ENCODE results near the gene ZNF791. TPM values are rescaled to one million over a fixed set of nuclear protein-coding genes. Genes with fewer than 3 reads are reported as not detected.

ZNF791 gene
- total RNA-seq, 6 experiments from 2014 or later, result 18.3 to 21.9 (median 19.0) TPM

GRCh38 chr19:12665281-12665573 lies 54.5 kb downstream of the ZNF791 start:
- Mint-ChIP-seq H3K27me3 (ENCODE audit: insufficient read depth) (peaks cover 4% of the 10 kb centered on the region; the same call in 1 of the 2 replicates), H3K9me3 (no peaks in the 10 kb centered on the region), H3K36me3 (ENCODE audit: low read depth) (peaks cover 5% of the 10 kb centered on the region; the same call in 1 of the 2 replicates), H3K27ac (no peak overlapping the region), H3K4me1 (ENCODE audit: low read depth) (peaks cover 32% of the 10 kb centered on the region), H3K4me3 (no peak overlapping the region)
- no peak for DNase-seq
- no peak for TF ChIP-seq CTCF (IDR thresholded peaks at IDR 0.05)

GRCh38 chr19:12665671-12666264 lies 55.0 kb downstream of the ZNF791 start:
- peaks cover 4% of the 10 kb centered on the region; the same call in 1 of the 2 replicates for H3K27me3 Mint-ChIP-seq (ENCODE audit: insufficient read depth)
- H3K4me3 Mint-ChIP-seq, result peak overlapping the region; percentile 95
- TF ChIP-seq CTCF (IDR thresholded peaks at IDR 0.05), result no peak
- peak overlapping the region; percentile 70 for H3K27ac Mint-ChIP-seq
- peaks cover 5% of the 10 kb centered on the region; the same call in 1 of the 2 replicates for H3K36me3 Mint-ChIP-seq (ENCODE audit: low read depth)
- no peaks in the 10 kb centered on the region for H3K9me3 Mint-ChIP-seq
- H3K4me1 Mint-ChIP-seq (ENCODE audit: low read depth), result peaks cover 38% of the 10 kb centered on the region
- no peak for DNase-seq

- no peaks in the 10 kb centered on the region for H3K9me3 Mint-ChIP-seq
- peak within 1 kb of the TSS; percentile 70 for H3K27ac Mint-ChIP-seq
- peaks cover 5% of the 10 kb centered on the region; the same call in 1 of the 2 replicates for H3K36me3 Mint-ChIP-seq (ENCODE audit: low read depth)
- peaks cover 38% of the 10 kb centered on the region for H3K4me1 Mint-ChIP-seq (ENCODE audit: low read depth)
- DNase-seq, result no peak
- H3K27me3 Mint-ChIP-seq (ENCODE audit: insufficient read depth), result peaks cover 4% of the 10 kb centered on the region; the same call in 1 of the 2 replicates
- peak within 1 kb of the TSS; percentile 95 for H3K4me3 Mint-ChIP-seq
- TF ChIP-seq CTCF (IDR thresholded peaks at IDR 0.05), result no peak
These were observed 55.7 kb downstream of the ZNF791 start, which contains the start of the genes MAN2B1 and WDR83 for GRCh38 chr19:12666265-12667048. Gene MAN2B1, minus strand, starts transcription at chr19:12666742. Its CDS starts 41 bp downstream, at chr19:12666701. Gene WDR83, plus strand, starts transcription at chr19:12666807. Its CDS starts 2,984 bp downstream, at chr19:12669791.

GRCh38 chr19:12667731-12668302 lies 57.1 kb downstream of the ZNF791 start:
- Mint-ChIP-seq H3K4me3 (peak overlapping the region; percentile 95), H3K36me3 (ENCODE audit: low read depth) (peaks cover 12% of the 10 kb centered on the region), H3K27me3 (ENCODE audit: insufficient read depth) (peaks cover 4% of the 10 kb centered on the region; the same call in 1 of the 2 replicates), H3K4me1 (ENCODE audit: low read depth) (peaks cover 45% of the 10 kb centered on the region), H3K27ac (peak overlapping the region; percentile 100), H3K9me3 (no peaks in the 10 kb centered on the region)
- DNase-seq, result no peak
- TF ChIP-seq CTCF (IDR thresholded peaks at IDR 0.05), result no peak

- no peak for TF ChIP-seq CTCF (IDR thresholded peaks at IDR 0.05)
- H3K27me3 Mint-ChIP-seq (ENCODE audit: insufficient read depth), result peaks cover 4% of the 10 kb centered on the region; the same call in 1 of the 2 replicates
- peaks cover 7% of the 10 kb centered on the region for H3K36me3 Mint-ChIP-seq (ENCODE audit: low read depth)
- H3K9me3 Mint-ChIP-seq, result no peaks in the 10 kb centered on the region
- H3K4me3 Mint-ChIP-seq, result peak overlapping the region; percentile 95
- H3K27ac Mint-ChIP-seq, result peak overlapping the region; percentile 100
- H3K4me1 Mint-ChIP-seq (ENCODE audit: low read depth), result peaks cover 45% of the 10 kb centered on the region
- DNase-seq, result no peak
These were observed 57.6 kb downstream of the ZNF791 start for GRCh38 chr19:12668346-12668745.
